Subcutaneous abdominal adipose tissue (tissue), 5 donors: Measurements from ENCODE around the gene PDF.
"Not testable (repeated sequence)": the region's sequence is repeated elsewhere in the genome, so short reads cannot be mapped to it uniquely, and the experiment has no call there.

Experiments
- H3K27ac ChIP-seq: one replicate; pipeline ENCODE4 v1.7.0; 2013; ENCODE audit warnings: low read depth, mild to moderate bottlenecking, inconsistent platforms, low read length, moderate library complexity
- H3K27me3 ChIP-seq, 5 donors: one replicate each; pipeline ENCODE4 v1.7.0; 2013; ENCODE audit warnings: low read length in 5 of 5, inconsistent platforms in 1 of 5; ENCODE audit not compliant: control insufficient read depth in 5 of 5, insufficient read depth in 4 of 5
- H3K36me3 ChIP-seq, 5 donors: one replicate each; pipeline ENCODE4 v1.7.0; 2013; ENCODE audit warnings: low read length in 5 of 5; ENCODE audit not compliant: control insufficient read depth in 5 of 5, insufficient read depth in 5 of 5
- H3K4me1 ChIP-seq, 5 donors: one replicate each; pipeline ENCODE4 v1.7.0; 2013; ENCODE audit warnings: low read length in 5 of 5, mild to moderate bottlenecking in 3 of 5, moderate library complexity in 1 of 5; ENCODE audit not compliant: control insufficient read depth in 5 of 5, insufficient read depth in 5 of 5
- H3K4me3 ChIP-seq, 5 donors: one replicate each; pipeline ENCODE4 v1.7.0; 2013; ENCODE audit warnings: low read length in 5 of 5, low read depth in 1 of 5
- H3K9ac ChIP-seq, 5 donors: one replicate each; pipeline ENCODE4 v1.7.0; 2013; ENCODE audit warnings: low read length in 5 of 5, mild to moderate bottlenecking in 4 of 5, moderate library complexity in 3 of 5
- H3K9me3 ChIP-seq, 5 donors: one replicate each; pipeline ENCODE4 v1.7.0; 2013; ENCODE audit warnings: low read length in 5 of 5; ENCODE audit not compliant: control insufficient read depth in 5 of 5
- donor health status: healthy.
- donor health status: healthy.
- donor health status: healthy.
- donor health status: healthy.
- donor health status: healthy.

PDF gene

DNA sequence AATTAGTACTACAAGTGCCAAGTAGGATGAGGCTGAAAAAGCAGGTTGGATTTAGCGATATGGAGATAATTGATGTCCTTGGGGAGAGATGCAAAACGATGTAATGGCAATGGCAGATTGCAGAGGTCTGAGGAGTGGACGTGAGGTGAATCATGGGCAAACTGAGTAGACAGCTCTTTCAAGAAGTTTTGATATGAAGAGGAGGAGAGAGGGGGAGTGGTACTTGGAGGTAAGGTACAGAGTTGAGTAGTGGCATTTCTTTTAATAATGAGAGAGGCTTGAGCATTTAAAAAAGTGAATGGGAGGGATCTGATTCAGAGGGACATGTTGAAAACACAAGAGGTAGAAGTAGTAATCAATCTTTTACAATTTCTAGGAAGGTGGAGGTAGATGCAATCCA is 37.0 kb downstream of the PDF start:
- Histone ChIP-seq H3K27me3 (no peaks in the 10 kb centered on the region), H3K9ac (peak overlapping the region in 1 of 5 donors; percentile 33), H3K4me1 (no peaks in the 10 kb centered on the region), H3K9me3 (no peaks in the 10 kb centered on the region), H3K36me3 (peaks cover 0 to 8% (median 0%) of the 10 kb centered on the region in 5 donors), H3K4me3 (no peak overlapping the region), H3K27ac (no peak overlapping the region)

GRCh38 chr16:69291657-69292056 is 38.7 kb downstream of the PDF start:
- not testable (repeated sequence) for H3K4me3 ChIP-seq, H3K27ac ChIP-seq, H3K4me1 ChIP-seq, H3K27me3 ChIP-seq, H3K9ac ChIP-seq, H3K36me3 ChIP-seq, H3K9me3 ChIP-seq

DNA sequence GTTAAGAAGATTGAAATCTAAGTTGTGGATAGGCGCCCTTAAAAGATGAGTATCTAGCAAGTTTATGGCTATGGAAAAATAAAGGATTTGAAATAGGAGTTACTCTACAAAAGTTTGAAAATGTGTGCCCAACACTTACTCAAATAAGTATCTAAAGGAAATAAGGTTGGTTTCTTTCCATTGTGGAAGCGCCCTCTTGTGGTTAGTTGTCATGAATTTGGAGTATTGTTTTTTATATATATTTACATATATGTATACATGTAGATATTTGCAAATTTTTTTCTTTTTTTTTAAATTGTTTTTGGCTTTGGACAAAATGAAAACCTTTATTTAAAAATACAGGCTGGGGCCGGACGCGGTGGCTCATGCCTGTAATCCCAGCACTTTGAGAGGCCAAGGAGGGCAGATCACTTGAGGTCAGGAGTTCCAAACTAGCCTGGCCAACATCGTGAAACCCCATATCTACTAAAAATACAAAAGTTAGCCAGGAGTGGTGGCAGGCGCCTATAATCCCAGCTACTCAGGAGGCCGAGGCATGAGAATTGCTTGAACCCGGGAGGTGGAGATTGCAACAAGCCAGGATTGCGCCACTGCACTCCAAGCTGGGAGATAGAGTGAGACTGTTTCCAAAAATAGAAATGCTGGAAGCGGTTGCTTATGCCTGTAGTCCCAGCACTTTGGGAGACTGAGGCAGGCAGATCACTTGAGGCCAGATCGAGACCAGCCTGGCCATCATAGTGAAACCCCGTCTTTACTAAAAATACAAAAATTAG is 43.3 kb downstream of the PDF start:
- H3K4me1 ChIP-seq = peaks cover 0 to 16% (median 8%) of the 10 kb centered on the region in 5 donors
- no peak overlapping the region for H3K9ac ChIP-seq
- no peaks in the 10 kb centered on the region for H3K9me3 ChIP-seq
- H3K36me3 ChIP-seq = peaks cover 5 to 20% (median 10%) of the 10 kb centered on the region in 5 donors
- H3K4me3 ChIP-seq = no peak overlapping the region
- H3K27me3 ChIP-seq = no peaks in the 10 kb centered on the region
- H3K27ac ChIP-seq = peak overlapping the region; percentile 54

GRCh38 chr16:69285240-69285639 is 45.1 kb downstream of the PDF start:
- H3K27me3 ChIP-seq = no peaks in the 10 kb centered on the region
- no peak overlapping the region for H3K9ac ChIP-seq
- H3K4me1 ChIP-seq = peaks cover 0 to 16% (median 8%) of the 10 kb centered on the region in 5 donors
- H3K4me3 ChIP-seq = no peak overlapping the region
- H3K36me3 ChIP-seq = peaks cover 5 to 16% (median 10%) of the 10 kb centered on the region in 5 donors
- H3K9me3 ChIP-seq = no peaks in the 10 kb centered on the region
- no peak overlapping the region for H3K27ac ChIP-seq

- Histone ChIP-seq H3K4me1 (peaks cover 0 to 16% (median 8%) of the 10 kb centered on the region in 5 donors), H3K9me3 (no peaks in the 10 kb centered on the region), H3K4me3 (no peak overlapping the region), H3K27ac (no peak overlapping the region), H3K36me3 (peaks cover 5 to 16% (median 10%) of the 10 kb centered on the region in 5 donors), H3K9ac (no peak overlapping the region), H3K27me3 (no peaks in the 10 kb centered on the region)
These were observed 46.5 kb downstream of the PDF start for GRCh38 chr16:69283851-69284250.

- H3K4me3 ChIP-seq = no peak overlapping the region
- H3K27ac ChIP-seq = peak overlapping the region; percentile 92
- peaks cover 7 to 35% (median 28%) of the 10 kb centered on the region in 5 donors for H3K4me1 ChIP-seq
- no peaks in the 10 kb centered on the region for H3K27me3 ChIP-seq
- no peaks in the 10 kb centered on the region for H3K9me3 ChIP-seq
- H3K9ac ChIP-seq = no peak overlapping the region
- H3K36me3 ChIP-seq = peaks cover 0 to 7% (median 2%) of the 10 kb centered on the region in 5 donors
These were observed 53.0 kb downstream of the PDF start for GRCh38 chr16:69277413-69277812.
